Ramos (cell line): Measurements from ENCODE around the gene SFXN4.
"Not testable (repeated sequence)": the region's sequence is repeated elsewhere in the genome, so short reads cannot be mapped to it uniquely, and the experiment has no call there.

Experiments used
- in situ Hi-C: fragments of 300-500 bp; cut with MboI; formaldehyde crosslinking; loops from one replicate; pipeline ENCODE4 v1.14.3; 2022; ENCODE audit warnings: low sequenced_read_pairs; ENCODE audit not compliant: unreplicated experiment

Gene SFXN4

GRCh38 chr10:119118231-119118630, 47.3 kb downstream of the SFXN4 start:
- in situ Hi-C loops, result no loop called here

- in situ Hi-C loops, result no loop called here
Measured at GRCh38 chr10:119116326-119116951, 49.1 kb downstream of the SFXN4 start.

GRCh38 chr10:119115926-119116325, 49.6 kb downstream of the SFXN4 start:
- in situ Hi-C loops, result no loop called here

- in situ Hi-C loops, result no loop called here
Measured at GRCh38 chr10:119113751-119114732, 51.5 kb downstream of the SFXN4 start.

- in situ Hi-C loops, result no loop called here
Measured at GRCh38 chr10:119112056-119112455, 53.5 kb downstream of the SFXN4 start.

- in situ Hi-C loops, result not testable (repeated sequence)
Measured at GRCh38 chr10:119107771-119108170, 57.7 kb downstream of the SFXN4 start.

GRCh38 chr10:119107106-119107505, 58.4 kb downstream of the SFXN4 start:
- in situ Hi-C loops, result not testable (repeated sequence)

- in situ Hi-C loops, result not testable (repeated sequence)
Measured at GRCh38 chr10:119105899-119106298, 59.6 kb downstream of the SFXN4 start.

GRCh38 chr10:119105155-119105554, 60.4 kb downstream of the SFXN4 start:
- in situ Hi-C loops, result no loop called here

- in situ Hi-C loops, result no loop called here
Measured at GRCh38 chr10:119104654-119105015, 60.9 kb downstream of the SFXN4 start.

GRCh38 chr10:119103903-119104653, 61.4 kb downstream of the SFXN4 start, which contains the start of gene DENND10:
Gene DENND10 (plus strand): TSS chr10:119104113. CDS start chr10:119104143, 30 bp downstream.
- in situ Hi-C loops, result no loop called here

- in situ Hi-C loops, result no loop called here
Measured at GRCh38 chr10:119103241-119103902, 62.1 kb downstream of the SFXN4 start.

GRCh38 chr10:119101366-119102098, 64.0 kb downstream of the SFXN4 start:
- in situ Hi-C loops, result no loop called here

- in situ Hi-C loops, result no loop called here
Measured at GRCh38 chr10:119100434-119101238, 64.9 kb downstream of the SFXN4 start.

GRCh38 chr10:119098576-119098975, 66.9 kb downstream of the SFXN4 start:
- in situ Hi-C loops, result no loop called here

- in situ Hi-C loops, result not testable (repeated sequence)
Measured at GRCh38 chr10:119096641-119097415, 68.7 kb downstream of the SFXN4 start.

GRCh38 chr10:119095640-119096039, 69.9 kb downstream of the SFXN4 start:
- in situ Hi-C loops, result no loop called here

GRCh38 chr10:119090968-119091367, 74.5 kb downstream of the SFXN4 start:
- in situ Hi-C loops, result no loop called here
